HepG2 (cell line): ENCODE results near the gene PRKN. TPM values are rescaled to one million over a fixed set of nuclear protein-coding genes. Genes with fewer than 3 reads are reported as not detected.

Source experiments
- CREM ChIP-seq, 2 experiments: sonication (generic) in 1 of 2; formaldehyde crosslinking in 1 of 2; IDR thresholded peaks; 2 replicates each; pipeline versions ENCODE4 v1.4.0 to v1.6.1; 2016 to 2020; ENCODE audit warnings: antibody characterized with exemption in 1 of 2, mild to moderate bottlenecking in 1 of 2, missing genetic modification reagents in 1 of 2
- HIVEP1 ChIP-seq: sonication (generic); formaldehyde crosslinking; IDR thresholded peaks from 2 replicates; pipeline ENCODE4 v1.4.0; 2020; ENCODE audit warnings: mild to moderate bottlenecking, missing genetic modification reagents
- REL ChIP-seq: sonication (generic); formaldehyde crosslinking; conservative IDR thresholded peaks from 2 replicates; pipeline ENCODE4 v1.8.0; 2022; ENCODE audit warnings: mild to moderate bottlenecking, missing genetic modification reagents, moderate library complexity
- polyA plus RNA-seq, 8 experiments: library from polyadenylated mRNA; depleted of rRNA in 3 of 8; stranded (reverse) in 7 of 8; unstranded in 1 of 8; fragments of >200 nt; fragmentation: Illumina TruSeq in 4 of 8; extraction: Trizol in 4 of 8; gene quantifications; 2 replicates each; pipeline versions ENCODE4 v1.2.1 to v1.2.3, GENCODE V29; 2011 to 2016; ENCODE audit warnings: low read depth in 4 of 8, missing spikeins in 1 of 8, mixed read lengths in 1 of 8; ENCODE audit not compliant: insufficient read depth in 1 of 8
- total RNA-seq, 5 experiments: library from RNA; depleted of rRNA; stranded (reverse); fragments of >200 nt; fragmentation: Illumina TruSeq; extraction: Trizol; gene quantifications; 2 replicates each; pipeline ENCODE4 v1.2.3, GENCODE V29; 2016; ENCODE audit warnings: low read depth in 1 of 5
- TF ChIP-seq, protein P1 (sequence below), 2 experiments: fragments of 450-650 bp in 1 of 2; sonication (generic) in 1 of 2; formaldehyde crosslinking in 1 of 2; IDR thresholded peaks; 2 replicates each; pipeline versions ENCODE4 v1.6.1 to v1.8.0; 2016 to 2022; ENCODE audit warnings: antibody characterized with exemption in 1 of 2, mild to moderate bottlenecking in 1 of 2, missing genetic modification reagents in 1 of 2
- TF ChIP-seq, protein P2 (sequence below): sonication (generic); formaldehyde crosslinking; IDR thresholded peaks from 2 replicates; pipeline ENCODE4 v1.5.1; 2020; ENCODE audit warnings: mild to moderate bottlenecking, missing genetic modification reagents, moderate library complexity

The PRKN gene
- total and polyA plus RNA-seq, 2 of the 13 experiments (the other 11 are each of a cell fraction or from before 2014, with no cell fraction given): 0.31 to 0.44 TPM

DNA sequence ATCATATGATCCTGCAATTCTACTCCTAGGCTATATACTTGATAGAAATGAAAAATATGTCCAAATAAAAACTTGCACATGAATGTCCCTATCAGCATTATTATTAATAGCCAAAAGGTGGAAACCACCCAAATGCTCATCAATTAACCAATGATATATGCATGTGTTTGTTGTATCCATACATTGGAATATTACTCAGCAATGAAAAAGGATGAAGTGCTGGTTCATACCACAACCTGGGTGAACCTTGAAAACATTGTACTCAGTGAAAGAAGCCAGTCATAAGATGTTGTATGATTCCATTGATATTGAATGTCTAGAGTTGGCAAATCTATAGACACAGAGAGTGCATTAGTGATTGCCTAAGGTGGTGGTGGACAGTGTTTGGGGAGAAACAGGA is 267.6 kb downstream of the PRKN start (continued):
- TF ChIP-seq, protein P1, sequence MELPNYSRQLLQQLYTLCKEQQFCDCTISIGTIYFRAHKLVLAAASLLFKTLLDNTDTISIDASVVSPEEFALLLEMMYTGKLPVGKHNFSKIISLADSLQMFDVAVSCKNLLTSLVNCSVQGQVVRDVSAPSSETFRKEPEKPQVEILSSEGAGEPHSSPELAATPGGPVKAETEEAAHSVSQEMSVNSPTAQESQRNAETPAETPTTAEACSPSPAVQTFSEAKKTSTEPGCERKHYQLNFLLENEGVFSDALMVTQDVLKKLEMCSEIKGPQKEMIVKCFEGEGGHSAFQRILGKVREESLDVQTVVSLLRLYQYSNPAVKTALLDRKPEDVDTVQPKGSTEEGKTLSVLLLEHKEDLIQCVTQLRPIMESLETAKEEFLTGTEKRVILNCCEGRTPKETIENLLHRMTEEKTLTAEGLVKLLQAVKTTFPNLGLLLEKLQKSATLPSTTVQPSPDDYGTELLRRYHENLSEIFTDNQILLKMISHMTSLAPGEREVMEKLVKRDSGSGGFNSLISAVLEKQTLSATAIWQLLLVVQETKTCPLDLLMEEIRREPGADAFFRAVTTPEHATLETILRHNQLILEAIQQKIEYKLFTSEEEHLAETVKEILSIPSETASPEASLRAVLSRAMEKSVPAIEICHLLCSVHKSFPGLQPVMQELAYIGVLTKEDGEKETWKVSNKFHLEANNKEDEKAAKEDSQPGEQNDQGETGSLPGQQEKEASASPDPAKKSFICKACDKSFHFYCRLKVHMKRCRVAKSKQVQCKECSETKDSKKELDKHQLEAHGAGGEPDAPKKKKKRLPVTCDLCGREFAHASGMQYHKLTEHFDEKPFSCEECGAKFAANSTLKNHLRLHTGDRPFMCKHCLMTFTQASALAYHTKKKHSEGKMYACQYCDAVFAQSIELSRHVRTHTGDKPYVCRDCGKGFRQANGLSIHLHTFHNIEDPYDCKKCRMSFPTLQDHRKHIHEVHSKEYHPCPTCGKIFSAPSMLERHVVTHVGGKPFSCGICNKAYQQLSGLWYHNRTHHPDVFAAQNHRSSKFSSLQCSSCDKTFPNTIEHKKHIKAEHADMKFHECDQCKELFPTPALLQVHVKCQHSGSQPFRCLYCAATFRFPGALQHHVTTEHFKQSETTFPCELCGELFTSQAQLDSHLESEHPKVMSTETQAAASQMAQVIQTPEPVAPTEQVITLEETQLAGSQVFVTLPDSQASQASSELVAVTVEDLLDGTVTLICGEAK (IDR thresholded peaks at IDR 0.05): no peak
- TF ChIP-seq, protein P1 (CRISPR knock-in tag; IDR thresholded peaks at IDR 0.05): no peak
- TF ChIP-seq HIVEP1 (CRISPR knock-in tag) (no peak), CREM (IDR thresholded peaks at IDR 0.05) (no peak), CREM (CRISPR knock-in tag; IDR thresholded peaks at IDR 0.05) (no peak), REL (CRISPR knock-in tag) (no peak)
- TF ChIP-seq, protein P2, sequence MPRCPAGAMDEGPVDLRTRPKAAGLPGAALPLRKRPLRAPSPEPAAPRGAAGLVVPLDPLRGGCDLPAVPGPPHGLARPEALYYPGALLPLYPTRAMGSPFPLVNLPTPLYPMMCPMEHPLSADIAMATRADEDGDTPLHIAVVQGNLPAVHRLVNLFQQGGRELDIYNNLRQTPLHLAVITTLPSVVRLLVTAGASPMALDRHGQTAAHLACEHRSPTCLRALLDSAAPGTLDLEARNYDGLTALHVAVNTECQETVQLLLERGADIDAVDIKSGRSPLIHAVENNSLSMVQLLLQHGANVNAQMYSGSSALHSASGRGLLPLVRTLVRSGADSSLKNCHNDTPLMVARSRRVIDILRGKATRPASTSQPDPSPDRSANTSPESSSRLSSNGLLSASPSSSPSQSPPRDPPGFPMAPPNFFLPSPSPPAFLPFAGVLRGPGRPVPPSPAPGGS (CRISPR knock-in tag): no peak
- TF ChIP-seq, all 625 proteins: peak for 0
